Tracheal epithelial cell (primary cell): ENCODE measurements around the gene NEURL4. TPM values are rescaled to one million over a fixed set of nuclear protein-coding genes. Genes with fewer than 3 reads are reported as not detected.

Source experiments
- total RNA-seq: library from RNA; depleted of rRNA; stranded (reverse); fragments of >200 nt; gene quantifications from 2 replicates; pipeline ENCODE4 v1.2.1, GENCODE V29; 2014

NEURL4 gene
- 14.5 and 17.6 TPM in 2 replicates for total RNA-seq

GRCh38 chr17:7328840-7329373, at the start of gene NEURL4:
Gene NEURL4 (minus strand): TSS chr17:7329335. CDS start chr17:7329312, 23 bp downstream.

GRCh38 chr17:7355053-7355452, 25.9 kb upstream of the NEURL4 start, which contains the start of gene TMEM95:
Gene TMEM95 (plus strand): TSS chr17:7355156. CDS start chr17:7355205, 49 bp downstream.

GRCh38 chr17:7351665-7352502, 22.7 kb upstream of the NEURL4 start, which contains the start of gene KCTD11:
Gene KCTD11 (plus strand): TSS chr17:7352162.

GRCh38 chr17:7336240-7337175, 7.4 kb upstream of the NEURL4 start, which contains the start of gene ACAP1:
Gene ACAP1 (plus strand): TSS chr17:7336529. CDS start chr17:7336735, 206 bp downstream.

GRCh38 chr17:7314719-7315569, 14.2 kb downstream of the NEURL4 start, which contains the start of gene GPS2:
Gene GPS2 (minus strand): TSS chr17:7315360. CDS start chr17:7315052, 308 bp downstream.

GRCh38 chr17:7306911-7307685, 22.0 kb downstream of the NEURL4 start, which contains the start of gene EIF5A:
Gene EIF5A (plus strand): TSS chr17:7307628. CDS start chr17:7309636, 2,008 bp downstream.

GRCh38 chr17:7294614-7295153, 34.5 kb downstream of the NEURL4 start, which contains the start of gene YBX2:
Gene YBX2 (minus strand): TSS chr17:7294639. CDS start chr17:7294500, 139 bp downstream.

GRCh38 chr17:7281074-7281952, 47.8 kb downstream of the NEURL4 start, which contains the start of gene SLC2A4:
Gene SLC2A4 (plus strand): TSS chr17:7281718. CDS start chr17:7281935, 217 bp downstream.

Other genes starting within 250 kb of the NEURL4 start
- not detected in 2 replicates for gene CLEC10A, start 249.1 kb downstream of the NEURL4 start, total RNA-seq
- gene ASGR2, start 214.5 kb downstream of the NEURL4 start, total RNA-seq: not detected in 2 replicates
- 0.64 TPM in 1 of 2 replicates, not detected in the other for gene ASGR1, start 150.0 kb downstream of the NEURL4 start, total RNA-seq
- gene DLG4, start 109.5 kb downstream of the NEURL4 start, total RNA-seq: 1.9 and 6.0 TPM in 2 replicates
- gene ACADVL, start 109.4 kb downstream of the NEURL4 start, total RNA-seq: 252 and 304 TPM in 2 replicates
- 45.5 and 66.3 TPM in 2 replicates for gene DVL2, start 94.8 kb downstream of the NEURL4 start, total RNA-seq
- 24.9 and 36.4 TPM in 2 replicates for gene PHF23, start 89.9 kb downstream of the NEURL4 start, total RNA-seq
- 109 and 134 TPM in 2 replicates for gene GABARAP, start 86.9 kb downstream of the NEURL4 start, total RNA-seq
- gene CTDNEP1, start 77.6 kb downstream of the NEURL4 start, total RNA-seq: 20.5 and 25.4 TPM in 2 replicates
- 14.5 TPM in 2 replicates for gene ELP5, start 77.1 kb downstream of the NEURL4 start, total RNA-seq
- 223 and 297 TPM in 2 replicates for gene CLDN7, start 66.9 kb downstream of the NEURL4 start, total RNA-seq
- 0.24 TPM in 1 of 2 replicates, not detected in the other for gene SLC2A4, start 47.6 kb downstream of the NEURL4 start, total RNA-seq
- gene YBX2, start 34.7 kb downstream of the NEURL4 start, total RNA-seq: 0.43 and 0.96 TPM in 2 replicates
- gene EIF5A, start 21.7 kb downstream of the NEURL4 start, total RNA-seq: 273 and 472 TPM in 2 replicates
- gene GPS2, start 14.0 kb downstream of the NEURL4 start, total RNA-seq: 32.2 and 33.7 TPM in 2 replicates
- 0.21 and 1.9 TPM in 2 replicates for gene ACAP1, start 7.2 kb upstream of the NEURL4 start, total RNA-seq
- 28.1 and 54.0 TPM in 2 replicates for gene KCTD11, start 22.8 kb upstream of the NEURL4 start, total RNA-seq
- gene TMEM95, start 25.8 kb upstream of the NEURL4 start, total RNA-seq: not detected in 2 replicates
- 9.9 and 11.9 TPM in 2 replicates for gene TNK1, start 51.8 kb upstream of the NEURL4 start, total RNA-seq
- 15.8 and 35.2 TPM in 2 replicates for gene PLSCR3, start 65.2 kb upstream of the NEURL4 start, total RNA-seq
- 125 and 144 TPM in 2 replicates for gene TMEM256, start 74.8 kb upstream of the NEURL4 start, total RNA-seq
- gene NLGN2, start 78.5 kb upstream of the NEURL4 start, total RNA-seq: 1.9 TPM in 2 replicates
- not detected in 2 replicates for gene SPEM1, start 91.0 kb upstream of the NEURL4 start, total RNA-seq
- gene SPEM2, start 96.3 kb upstream of the NEURL4 start, total RNA-seq: not detected in 2 replicates
- gene SPEM3, start 99.5 kb upstream of the NEURL4 start, total RNA-seq: not detected in 2 replicates
- gene TMEM102, start 106.1 kb upstream of the NEURL4 start, total RNA-seq: 13.4 and 28.7 TPM in 2 replicates
- gene FGF11, start 110.2 kb upstream of the NEURL4 start, total RNA-seq: 23.7 and 32.8 TPM in 2 replicates
- 6.2 and 8.7 TPM in 2 replicates for gene CHRNB1, start 115.7 kb upstream of the NEURL4 start, total RNA-seq
- gene ZBTB4, start 150.3 kb upstream of the NEURL4 start, total RNA-seq: 16.4 and 22.4 TPM in 2 replicates
- not detected in 2 replicates for gene SLC35G6, start 152.1 kb upstream of the NEURL4 start, total RNA-seq
- gene POLR2A, start 155.0 kb upstream of the NEURL4 start, total RNA-seq: 40.7 and 46.7 TPM in 2 replicates
- gene TNFSF12, start 219.7 kb upstream of the NEURL4 start, total RNA-seq: 2.2 and 4.0 TPM in 2 replicates
- 5.3 and 8.2 TPM in 2 replicates for gene TNFSF13, start 229.4 kb upstream of the NEURL4 start, total RNA-seq
- gene SENP3, start 232.6 kb upstream of the NEURL4 start, total RNA-seq: 102 and 137 TPM in 2 replicates